A172 (cell line): ENCODE data around the gene BNC2. TPM values are rescaled to one million over a fixed set of nuclear protein-coding genes. Genes with fewer than 3 reads are reported as not detected.

Source experiments
- DNase-seq: peaks from one replicate; pipeline ENCODE4 v3.0.0-alpha.2; 2015; ENCODE audit warnings: low spot score
- total RNA-seq: library from RNA; depleted of rRNA; stranded (reverse); fragments of >200 nt; shearing (Covaris generic); gene quantifications from 2 replicates; pipeline ENCODE4 v1.2.3, GENCODE V29; 2014

The BNC2 gene
- total RNA-seq, 1 experiment from 2014 or later: 9.9 TPM

GRCh38 chr9:16679327-16679821 lies 191.1 kb downstream of the BNC2 start:
- no peak for DNase-seq

GRCh38 chr9:16676519-16676918 lies 194.0 kb downstream of the BNC2 start:
- no peak for DNase-seq

GRCh38 chr9:16675131-16675530 lies 195.3 kb downstream of the BNC2 start:
- DNase-seq: no peak

GRCh38 chr9:16673171-16673570 lies 197.3 kb downstream of the BNC2 start:
- DNase-seq: no peak

DNA sequence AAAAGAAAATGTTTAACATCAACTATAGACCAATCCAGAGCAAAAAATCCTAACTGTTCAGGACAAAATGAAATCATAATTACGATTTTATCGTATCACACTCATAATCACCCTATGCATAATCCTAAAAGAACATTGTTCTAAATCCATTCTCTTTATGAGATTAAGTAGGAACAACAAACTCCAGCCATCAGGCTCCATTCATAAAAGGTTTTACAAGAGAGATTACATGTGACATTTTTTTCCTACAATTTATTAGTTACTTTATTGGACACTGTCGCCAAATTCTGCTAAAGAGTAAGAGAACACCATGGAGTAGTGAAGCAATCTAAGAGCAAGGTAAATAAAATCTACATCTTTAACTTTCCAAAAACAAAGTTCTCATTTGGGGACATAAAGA lies 198.0 kb downstream of the BNC2 start:
- no peak for DNase-seq

DNA sequence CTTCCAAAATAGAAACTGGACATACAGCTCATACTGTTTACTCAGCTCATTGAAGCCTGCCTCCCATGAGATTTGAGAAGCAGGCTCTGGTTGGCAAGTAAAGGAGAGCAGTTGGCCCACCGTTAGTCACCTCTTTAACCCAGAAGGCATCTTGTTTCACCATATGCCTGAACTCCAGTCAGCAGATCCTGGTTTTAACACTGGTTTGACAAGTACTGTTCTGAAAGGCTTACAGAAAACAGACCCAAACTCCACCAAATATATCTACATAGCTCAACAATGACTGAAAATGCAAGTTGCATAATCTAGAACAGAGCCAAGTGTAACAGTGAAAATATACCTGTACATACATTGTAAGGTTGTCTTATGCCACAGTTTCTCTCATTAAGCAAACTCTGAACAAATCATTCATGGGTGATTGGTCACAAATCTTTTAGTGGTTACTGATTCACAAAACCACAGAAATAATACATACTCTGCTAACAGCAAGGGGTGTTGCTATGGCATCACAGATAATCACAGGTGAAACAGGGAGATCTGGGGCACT lies 198.8 kb downstream of the BNC2 start:
- no peak for DNase-seq

- DNase-seq: no peak
These were observed 199.7 kb downstream of the BNC2 start for GRCh38 chr9:16670791-16671190.

DNA sequence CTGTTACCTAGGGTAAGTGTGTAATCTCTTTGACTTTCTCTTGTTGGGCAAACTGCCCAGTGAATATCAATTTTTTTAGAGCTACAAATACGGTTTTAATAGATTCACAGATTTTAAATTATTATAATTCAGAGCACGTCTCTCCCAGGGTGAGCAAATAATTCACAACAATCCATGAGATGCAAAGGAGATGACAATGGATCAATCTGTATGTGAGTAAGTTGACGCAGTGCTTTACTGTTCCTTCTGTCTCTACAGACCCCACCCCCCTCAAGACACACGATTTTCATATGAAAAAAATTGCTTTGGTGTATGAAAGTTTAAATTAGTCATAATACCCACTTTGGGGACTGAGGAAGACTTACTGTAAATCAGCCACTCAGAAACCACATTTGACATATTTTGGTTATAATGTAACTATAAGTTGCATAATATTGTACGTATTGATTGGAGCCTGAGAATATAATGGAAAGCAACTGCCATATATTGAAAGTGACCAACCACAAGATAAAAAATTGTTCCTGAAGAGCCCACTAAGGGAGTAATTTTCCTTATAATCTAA lies 201.7 kb downstream of the BNC2 start:
- DNase-seq: no peak

DNA sequence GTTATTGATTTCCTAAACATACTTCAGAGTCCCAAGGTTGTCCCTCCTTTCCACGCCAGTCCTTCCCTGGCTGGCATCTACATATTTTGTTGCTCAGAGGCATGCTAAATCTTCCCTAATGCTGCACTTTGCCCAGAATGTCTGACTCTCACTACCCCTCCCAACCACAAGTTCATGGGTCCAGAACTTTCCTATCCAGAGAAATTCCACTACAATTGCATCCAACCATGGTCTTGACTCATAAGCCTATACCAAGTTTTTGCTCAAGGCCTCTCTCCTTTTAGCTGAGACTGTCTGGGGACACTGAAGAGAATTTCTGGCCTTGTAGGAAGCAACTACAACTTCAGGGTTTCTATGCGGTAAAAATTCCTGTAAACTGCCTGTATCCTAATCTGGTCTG lies 206.3 kb downstream of the BNC2 start:
- DNase-seq: no peak

DNA sequence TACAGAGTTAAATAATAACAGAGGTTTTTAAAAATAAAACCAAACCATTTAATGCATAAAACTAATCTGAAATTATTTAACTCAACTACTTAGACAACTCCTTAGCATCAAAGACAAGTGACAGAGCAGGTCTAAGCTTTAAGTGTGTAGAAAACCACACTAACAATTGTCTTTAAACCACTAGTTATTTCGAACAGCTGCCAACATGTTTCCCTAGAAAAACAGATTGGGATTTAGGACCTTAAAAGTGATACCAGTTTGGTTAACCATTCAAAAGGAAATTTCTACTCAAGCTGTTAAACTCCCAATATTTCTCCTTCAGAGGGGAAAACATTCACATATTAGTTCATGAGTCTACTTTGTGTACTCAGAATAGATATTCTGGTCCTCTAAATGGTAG lies 208.7 kb downstream of the BNC2 start:
- no peak for DNase-seq

- DNase-seq: no peak
These were observed 211.4 kb downstream of the BNC2 start for GRCh38 chr9:16659096-16659495.

DNA sequence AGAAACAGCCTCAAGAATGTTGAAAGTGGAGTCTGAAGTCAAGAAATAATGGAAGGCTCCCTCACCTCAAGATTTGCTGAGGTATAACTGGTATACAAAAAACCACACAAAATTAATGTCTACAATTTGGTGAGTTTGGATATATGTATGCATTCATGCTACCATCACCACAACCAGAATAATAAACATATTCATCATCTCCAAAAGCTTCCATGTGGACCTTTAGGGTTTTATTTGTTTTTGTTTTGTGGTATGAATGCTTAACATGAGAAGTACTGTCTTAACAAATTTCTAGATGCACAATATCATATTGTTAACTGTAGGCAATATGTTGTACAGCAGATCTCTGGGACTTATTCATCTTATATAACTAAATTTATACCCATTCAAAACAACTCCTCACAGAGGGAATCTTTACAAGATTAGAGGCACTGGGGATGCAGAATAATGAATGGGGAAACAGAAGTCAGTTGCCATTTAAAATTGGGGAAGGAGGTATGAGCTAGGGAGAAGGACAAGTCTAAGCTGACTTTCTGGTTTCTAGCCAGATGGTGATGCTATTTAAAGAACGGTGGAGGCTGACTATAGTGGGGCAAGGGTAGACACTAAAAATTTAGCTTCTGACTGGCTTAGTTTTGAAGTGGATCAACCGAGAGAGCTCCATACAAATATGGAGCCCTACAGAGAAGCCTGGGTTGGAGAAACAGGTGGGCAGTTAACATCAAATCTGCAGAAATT lies 213.9 kb downstream of the BNC2 start:
- DNase-seq: no peak

DNA sequence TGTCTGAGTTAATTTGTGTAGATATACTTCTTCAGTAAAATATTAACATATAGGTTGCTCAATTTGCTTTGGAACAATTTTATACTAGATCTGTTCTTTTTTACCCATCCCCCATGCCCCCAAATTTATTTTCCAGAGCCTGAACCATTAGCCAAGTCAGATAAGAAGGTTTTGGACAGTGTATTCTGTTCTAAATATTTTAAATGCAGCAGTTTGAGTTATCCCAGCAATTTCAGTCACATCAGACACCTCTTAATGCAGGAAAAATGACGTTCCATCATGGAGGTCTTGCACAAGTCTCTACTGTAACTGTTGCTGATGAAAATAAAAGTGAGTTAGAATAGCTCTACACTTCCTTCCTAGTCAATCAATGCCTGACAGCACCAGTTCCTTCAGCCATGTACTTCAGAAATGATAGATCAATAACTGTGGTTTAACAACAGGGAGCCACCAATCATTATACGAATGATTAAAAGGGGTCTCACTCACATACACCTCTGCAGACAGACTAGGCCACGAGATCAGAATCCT lies 215.8 kb downstream of the BNC2 start:
- DNase-seq: no peak

- DNase-seq: peak; percentile 8
These were observed 216.7 kb downstream of the BNC2 start for GRCh38 chr9:16653491-16654399.

DNA sequence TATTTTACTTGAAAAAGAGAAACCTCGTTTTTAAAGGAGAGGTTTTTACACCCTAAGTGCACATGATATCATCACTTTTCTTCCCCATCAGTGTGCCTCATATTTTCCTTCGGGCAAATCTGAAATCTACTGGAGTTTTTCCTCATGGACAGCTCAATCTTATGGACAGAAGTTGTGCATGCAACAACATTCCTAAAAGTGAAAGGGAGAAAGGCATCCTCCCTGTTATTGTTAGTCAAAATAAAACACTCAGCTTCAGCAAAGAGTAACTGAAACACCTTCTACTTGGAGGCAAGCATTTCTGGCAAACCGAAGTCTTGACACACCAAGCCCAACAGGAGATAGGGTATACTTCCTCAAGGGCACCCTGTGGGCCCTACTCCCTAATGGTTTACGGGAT lies 217.9 kb downstream of the BNC2 start:
- no peak for DNase-seq

DNA sequence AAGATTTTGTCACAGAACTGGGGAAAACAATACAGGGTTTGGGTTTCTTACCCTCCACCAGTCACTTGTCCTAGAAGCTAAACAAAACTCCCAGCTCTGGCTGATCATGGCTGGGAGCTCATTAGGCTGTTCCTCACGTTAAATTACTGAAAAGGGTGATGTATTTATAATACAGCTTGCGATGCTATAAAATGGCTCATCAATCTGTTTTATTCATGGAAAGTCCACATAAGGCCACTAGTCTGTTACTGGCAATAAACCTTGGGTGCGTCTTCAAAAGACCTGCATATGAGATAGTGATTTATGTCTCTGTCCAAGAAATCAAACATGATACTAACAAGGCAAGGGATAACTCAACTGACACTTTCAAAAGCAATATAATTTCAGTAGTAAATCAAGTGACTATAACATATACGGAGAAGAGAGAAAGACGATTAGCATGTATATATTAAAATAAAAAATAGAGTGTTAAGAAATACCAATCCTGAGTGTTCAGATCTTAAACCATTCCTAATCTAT lies 219.0 kb downstream of the BNC2 start:
- DNase-seq: no peak

DNA sequence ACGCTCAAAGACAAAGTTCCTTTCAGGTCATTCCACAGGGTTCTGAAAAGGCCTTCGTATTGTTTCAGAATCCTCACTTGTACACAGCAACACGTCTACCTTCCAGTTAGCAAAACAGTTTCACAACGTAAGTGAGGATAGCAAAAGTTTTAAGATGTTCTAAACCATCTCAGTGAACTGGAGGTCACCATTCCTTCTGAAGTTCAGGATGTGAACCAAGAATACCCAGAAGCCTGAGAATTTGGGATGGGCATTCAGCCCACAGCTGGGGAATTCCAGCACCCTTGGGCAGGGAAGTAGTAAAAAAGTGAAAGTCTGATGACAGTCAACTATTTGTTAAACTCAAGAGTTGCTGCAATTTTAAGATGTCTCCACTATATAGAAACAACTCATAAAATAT lies 224.5 kb downstream of the BNC2 start:
- peak; percentile 8 for DNase-seq

GRCh38 chr9:16642421-16643109 lies 227.9 kb downstream of the BNC2 start:
- DNase-seq: no peak

GRCh38 chr9:16640649-16641048 lies 229.8 kb downstream of the BNC2 start:
- DNase-seq: peak; percentile 2

GRCh38 chr9:16639644-16640043 lies 230.8 kb downstream of the BNC2 start:
- no peak for DNase-seq

GRCh38 chr9:16637911-16638310 lies 232.6 kb downstream of the BNC2 start:
- DNase-seq: no peak
